Esophagus squamous epithelium (tissue), 4 donors: Measurements from ENCODE around the gene SPINT2.

ENCODE experiments used
- POLR2A ChIP-seq, 4 donors: fragments of 450-650 bp; IDR thresholded peaks; one replicate each; pipeline ENCODE4 v1.6.1; 2017; ENCODE audit warnings: antibody characterized with exemption in 4 of 4, mild to moderate bottlenecking in 4 of 4, moderate library complexity in 3 of 4
- TF ChIP-seq, protein P1 (sequence below), 6 experiments: fragments of 450-650 bp in 4 of 6; fragments of 200-600 bp in 2 of 6; sonication (generic) in 2 of 6; IDR thresholded peaks; one replicate each; pipeline ENCODE4 v1.5.1; 2016 to 2019; ENCODE audit warnings: antibody characterized with exemption in 6 of 6, mild to moderate bottlenecking in 4 of 6, moderate library complexity in 4 of 6

DNA sequence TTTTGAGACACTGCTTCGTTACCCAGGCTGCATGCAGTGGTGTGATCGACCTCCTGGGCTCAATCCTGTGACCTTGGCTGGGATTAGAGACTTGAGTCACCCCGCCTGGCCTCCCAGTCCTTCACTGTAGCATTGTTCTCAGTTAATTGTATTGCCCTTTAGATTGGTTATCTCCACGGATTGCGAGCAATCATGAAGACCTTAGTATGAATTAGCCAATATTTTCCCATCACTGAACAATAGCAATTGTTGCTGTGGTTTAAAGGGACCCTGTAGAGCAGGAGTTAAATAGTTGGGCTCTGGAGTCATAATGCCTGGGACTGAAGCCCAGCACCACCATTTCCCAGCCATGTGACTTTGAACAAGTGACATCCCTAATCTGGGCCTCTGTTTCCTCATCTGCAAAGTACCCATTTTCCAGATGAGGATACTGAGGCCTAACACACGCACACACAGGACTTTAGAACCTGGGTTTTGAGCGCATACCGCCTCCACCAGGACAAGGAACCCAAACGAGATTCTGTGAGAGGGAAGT, 16.6 kb upstream of the SPINT2 start:
- TF ChIP-seq POLR2A (IDR thresholded peaks at IDR 0.05), result no peak
- TF ChIP-seq, protein P1, sequence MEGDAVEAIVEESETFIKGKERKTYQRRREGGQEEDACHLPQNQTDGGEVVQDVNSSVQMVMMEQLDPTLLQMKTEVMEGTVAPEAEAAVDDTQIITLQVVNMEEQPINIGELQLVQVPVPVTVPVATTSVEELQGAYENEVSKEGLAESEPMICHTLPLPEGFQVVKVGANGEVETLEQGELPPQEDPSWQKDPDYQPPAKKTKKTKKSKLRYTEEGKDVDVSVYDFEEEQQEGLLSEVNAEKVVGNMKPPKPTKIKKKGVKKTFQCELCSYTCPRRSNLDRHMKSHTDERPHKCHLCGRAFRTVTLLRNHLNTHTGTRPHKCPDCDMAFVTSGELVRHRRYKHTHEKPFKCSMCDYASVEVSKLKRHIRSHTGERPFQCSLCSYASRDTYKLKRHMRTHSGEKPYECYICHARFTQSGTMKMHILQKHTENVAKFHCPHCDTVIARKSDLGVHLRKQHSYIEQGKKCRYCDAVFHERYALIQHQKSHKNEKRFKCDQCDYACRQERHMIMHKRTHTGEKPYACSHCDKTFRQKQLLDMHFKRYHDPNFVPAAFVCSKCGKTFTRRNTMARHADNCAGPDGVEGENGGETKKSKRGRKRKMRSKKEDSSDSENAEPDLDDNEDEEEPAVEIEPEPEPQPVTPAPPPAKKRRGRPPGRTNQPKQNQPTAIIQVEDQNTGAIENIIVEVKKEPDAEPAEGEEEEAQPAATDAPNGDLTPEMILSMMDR (IDR thresholded peaks at IDR 0.05), result no peak
